GM21367 (cell line): ENCODE results near the gene PRICKLE2.

Source experiments
- ATAC-seq: cut with Tn5 transposase; IDR thresholded peaks from one replicate; pipeline ENCODE4 v1.9.1; 2021; ENCODE audit not compliant: unreplicated experiment

Gene PRICKLE2

GRCh38 chr3:64254443-64254842, 29.2 kb upstream of the PRICKLE2 start:
- ATAC-seq: no peak

- ATAC-seq: no peak
Observed at GRCh38 chr3:64253689-64254088, 28.4 kb upstream of the PRICKLE2 start.

- no peak for ATAC-seq
Observed at GRCh38 chr3:64251019-64251418, 25.8 kb upstream of the PRICKLE2 start.

GRCh38 chr3:64247991-64248646, 22.9 kb upstream of the PRICKLE2 start:
- ATAC-seq: no peak

- ATAC-seq: peak; percentile 55
Observed at GRCh38 chr3:64244011-64244942, 19.0 kb upstream of the PRICKLE2 start.

- ATAC-seq: no peak
Observed at GRCh38 chr3:64242435-64242834, 17.2 kb upstream of the PRICKLE2 start.

GRCh38 chr3:64240959-64241358, 15.7 kb upstream of the PRICKLE2 start:
- no peak for ATAC-seq

DNA sequence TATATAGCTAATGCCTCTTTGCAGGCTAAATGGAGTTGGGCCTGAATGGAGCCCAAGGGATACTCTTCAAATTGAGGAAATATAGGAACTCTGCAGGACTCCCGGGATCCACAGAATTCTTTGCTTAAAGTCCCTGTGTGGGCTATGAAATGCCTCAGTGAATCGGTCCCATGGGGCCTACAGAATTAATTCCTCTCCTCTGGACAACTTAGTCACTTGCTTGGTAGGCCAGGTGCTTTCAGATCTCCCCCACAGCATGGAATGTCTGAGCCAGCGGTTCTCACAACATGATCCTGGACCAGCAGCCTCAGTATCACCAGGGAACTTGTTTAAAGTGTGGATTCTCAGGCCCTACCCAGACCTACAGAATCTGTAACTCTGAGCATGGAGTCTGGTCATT, 15.1 kb upstream of the PRICKLE2 start:
- no peak for ATAC-seq

- no peak for ATAC-seq
Observed at GRCh38 chr3:64239841-64240240, 14.6 kb upstream of the PRICKLE2 start.

DNA sequence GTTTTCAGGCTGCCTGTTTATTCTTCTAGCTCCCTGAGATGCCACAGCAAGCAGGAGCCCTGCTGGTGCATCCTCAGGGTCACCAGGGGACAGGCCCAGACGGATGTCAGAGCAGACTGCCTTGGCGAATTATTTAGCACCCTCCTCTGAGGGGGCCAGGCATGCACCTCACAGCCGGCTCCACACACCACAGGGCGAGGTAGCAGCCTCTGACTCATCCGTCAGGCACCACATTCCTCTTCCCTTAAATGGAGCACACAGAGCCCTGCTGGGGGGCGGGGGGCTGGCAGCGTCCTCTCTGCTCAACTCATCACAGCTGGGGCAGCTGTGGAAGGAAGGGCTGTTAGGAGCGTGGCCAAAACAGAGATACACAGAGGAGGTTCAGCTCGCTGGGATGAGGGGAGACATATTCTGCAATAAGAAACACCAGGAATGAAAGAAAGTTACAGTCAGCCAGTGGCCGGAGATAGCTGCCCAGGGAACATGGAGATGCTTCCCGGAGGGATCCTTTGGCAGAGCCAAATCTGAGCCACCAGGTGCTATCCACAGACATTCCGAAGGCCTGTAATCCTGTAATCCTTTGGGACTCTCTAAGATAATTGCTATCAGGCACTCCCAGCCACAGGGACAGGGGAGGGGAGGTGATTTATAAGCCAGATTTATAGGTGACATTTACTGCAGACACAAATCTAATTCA, 13.9 kb upstream of the PRICKLE2 start:
- ATAC-seq: no peak

DNA sequence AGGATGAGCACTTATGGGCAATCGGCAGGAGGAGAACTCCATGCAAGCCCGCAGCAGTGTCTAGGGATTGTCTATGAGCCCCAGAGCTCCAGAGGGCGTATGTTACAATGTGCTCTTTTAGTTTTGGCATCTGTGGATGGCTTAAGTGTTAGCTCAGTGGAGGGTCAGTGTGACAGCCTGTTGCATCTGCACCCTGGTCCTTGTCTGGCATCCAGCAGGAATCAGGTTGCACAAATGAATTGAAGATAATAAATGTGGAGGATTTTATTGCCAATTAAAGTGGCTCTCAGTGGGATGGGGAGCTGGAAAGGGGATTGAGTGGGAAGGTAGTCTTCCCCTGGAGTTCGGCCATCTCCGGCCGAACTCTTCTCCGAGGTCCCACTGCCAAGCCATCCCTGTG, 11.8 kb upstream of the PRICKLE2 start:
- no peak for ATAC-seq

GRCh38 chr3:64235605-64236004, 10.3 kb upstream of the PRICKLE2 start:
- ATAC-seq: no peak

DNA sequence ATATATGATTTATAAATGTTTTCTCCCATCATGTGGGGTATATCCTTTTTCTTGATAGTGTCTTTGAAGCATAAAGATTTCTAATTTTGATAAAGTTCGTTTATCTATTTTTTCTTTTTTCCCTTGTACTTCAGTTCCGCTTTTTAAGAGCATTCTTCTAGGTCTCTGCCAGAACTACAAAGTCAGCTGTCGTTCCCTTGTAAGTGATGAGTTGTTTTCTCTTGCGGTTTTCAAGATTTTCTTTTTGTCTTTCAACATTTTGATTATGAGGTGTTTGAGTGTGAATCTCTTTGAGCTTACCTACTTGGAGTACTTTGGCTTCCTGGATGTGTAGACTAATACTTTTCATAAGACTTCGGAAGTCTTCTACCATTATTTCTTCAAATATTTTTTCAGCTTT, 9.3 kb upstream of the PRICKLE2 start:
- ATAC-seq: no peak

DNA sequence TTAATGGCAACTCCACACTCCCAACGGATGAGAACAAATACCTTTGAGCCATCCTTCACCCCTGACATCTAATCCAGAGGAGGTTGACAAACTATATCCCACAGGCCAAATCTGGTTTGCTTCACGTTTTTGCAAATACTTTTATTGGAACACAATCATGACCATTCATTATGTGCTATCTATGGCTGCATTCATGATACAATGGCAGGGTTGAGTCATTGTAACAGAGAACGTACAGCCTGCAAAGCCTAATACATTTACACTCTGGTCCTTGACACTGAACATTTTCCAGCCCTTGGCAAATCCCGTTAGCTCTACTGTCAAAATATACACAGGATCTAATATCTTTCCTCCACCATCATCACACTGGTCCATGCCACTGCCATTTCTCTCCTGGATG, 7.6 kb upstream of the PRICKLE2 start:
- no peak for ATAC-seq

DNA sequence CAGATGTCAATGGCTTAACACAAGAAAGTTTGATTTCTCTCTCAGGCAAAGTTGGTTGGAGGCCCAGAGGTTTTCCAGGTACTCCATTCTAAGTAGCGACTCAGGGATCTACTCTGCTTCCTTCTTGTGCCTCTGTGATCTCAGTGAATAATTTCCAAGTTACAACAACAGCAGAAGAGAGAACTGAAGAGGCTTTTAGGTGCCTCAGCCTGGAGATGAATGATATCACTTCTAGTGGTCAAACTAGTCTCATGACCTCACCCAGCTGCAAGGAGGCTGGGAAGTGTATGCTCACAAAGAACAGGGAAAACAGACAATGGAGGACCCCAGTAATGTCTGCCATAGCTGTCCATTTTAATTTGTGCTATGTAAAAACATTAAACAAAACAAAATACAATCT, 4.6 kb upstream of the PRICKLE2 start:
- ATAC-seq: no peak

- ATAC-seq: no peak
Observed at GRCh38 chr3:64228110-64228509, 2.8 kb upstream of the PRICKLE2 start.

GRCh38 chr3:64226730-64227129, 1.5 kb upstream of the PRICKLE2 start:
- ATAC-seq: no peak

DNA sequence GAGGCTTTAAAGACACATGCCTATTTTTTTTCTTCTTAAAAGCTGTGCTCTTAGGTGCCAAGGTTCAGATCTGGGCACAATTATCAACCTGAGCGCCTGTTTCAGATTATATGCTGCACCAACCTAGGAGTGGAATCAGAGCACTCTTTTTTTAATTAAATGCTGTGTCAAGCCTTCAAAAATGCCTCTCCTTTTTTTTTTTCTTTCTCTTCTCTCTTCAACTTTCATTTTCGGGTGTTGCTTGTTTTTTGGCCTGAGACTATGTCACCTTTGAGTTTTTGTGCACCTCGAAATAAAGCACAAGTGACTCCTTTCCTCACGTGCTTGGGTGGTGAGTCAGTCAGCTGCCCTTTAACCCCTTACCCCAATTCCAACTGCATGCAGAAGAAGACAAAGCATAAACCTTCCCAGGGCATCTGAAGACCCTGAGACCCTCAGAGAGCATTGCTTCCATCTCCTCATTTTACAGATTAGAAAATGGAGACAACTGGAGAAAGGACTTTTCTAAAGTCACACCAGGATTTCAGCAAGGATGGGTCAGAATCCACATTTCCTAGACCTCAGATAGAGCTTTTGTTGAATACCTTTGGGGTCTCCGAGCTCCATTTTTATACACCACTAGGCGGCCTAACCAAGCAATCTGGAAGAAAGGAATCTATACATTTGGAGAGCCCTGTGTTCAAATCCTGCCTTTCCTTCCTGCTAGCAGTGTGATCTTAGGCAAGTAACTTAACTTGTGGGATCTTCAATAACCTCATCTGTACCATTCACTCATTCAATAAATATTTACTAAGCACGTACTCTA, 631 bp upstream of the PRICKLE2 start:
- ATAC-seq: peak; percentile 24

DNA sequence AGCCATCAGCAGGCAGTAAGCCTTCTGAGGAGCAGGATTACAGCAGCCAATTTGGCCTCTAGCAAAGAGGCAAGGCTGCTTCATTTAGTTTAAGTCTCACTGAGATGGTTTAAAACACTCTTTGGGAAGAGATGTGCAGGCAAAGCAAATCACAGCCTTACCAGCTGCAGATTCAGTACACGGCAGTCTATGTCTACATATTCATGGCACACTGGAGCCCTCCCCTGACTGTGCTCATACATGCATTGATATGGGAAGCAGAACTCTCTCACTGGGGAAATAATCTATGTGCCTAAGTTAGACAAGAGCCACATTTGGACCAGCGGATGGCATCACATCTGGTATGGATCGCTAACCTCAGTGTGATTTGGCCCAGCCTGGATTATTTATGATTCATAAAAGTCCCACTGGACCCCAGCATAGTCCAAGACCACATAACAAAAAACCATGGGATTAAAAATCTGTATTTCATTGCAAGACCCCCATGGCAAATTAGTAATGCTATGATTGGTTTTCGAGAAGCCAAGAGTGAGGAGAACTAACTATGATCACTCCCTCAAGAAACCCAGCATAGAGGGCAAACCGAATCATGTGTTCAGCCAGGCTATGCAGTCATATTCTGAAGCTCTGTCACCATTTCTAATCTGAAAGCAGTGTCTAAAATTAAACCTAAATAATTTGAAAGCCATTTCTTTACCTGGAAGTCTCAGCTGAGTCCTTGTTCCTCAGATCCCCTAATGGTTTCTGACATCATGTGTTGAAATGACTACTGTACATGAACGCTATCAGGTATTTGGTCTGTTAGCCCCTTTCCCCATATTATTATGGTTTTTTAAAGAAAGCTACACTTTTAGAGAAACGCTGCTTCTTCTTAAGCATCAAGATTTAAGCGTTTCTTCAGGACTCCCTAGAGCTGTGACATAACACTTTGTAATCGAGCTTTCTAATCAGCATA, 1.2 kb downstream of the PRICKLE2 start:
- ATAC-seq: no peak
